Measurements from ENCODE around the gene TRMT2A. TPM values are rescaled to one million over a fixed set of nuclear protein-coding genes. Genes with fewer than 3 reads are reported as not detected.

Gene TRMT2A, protein sequence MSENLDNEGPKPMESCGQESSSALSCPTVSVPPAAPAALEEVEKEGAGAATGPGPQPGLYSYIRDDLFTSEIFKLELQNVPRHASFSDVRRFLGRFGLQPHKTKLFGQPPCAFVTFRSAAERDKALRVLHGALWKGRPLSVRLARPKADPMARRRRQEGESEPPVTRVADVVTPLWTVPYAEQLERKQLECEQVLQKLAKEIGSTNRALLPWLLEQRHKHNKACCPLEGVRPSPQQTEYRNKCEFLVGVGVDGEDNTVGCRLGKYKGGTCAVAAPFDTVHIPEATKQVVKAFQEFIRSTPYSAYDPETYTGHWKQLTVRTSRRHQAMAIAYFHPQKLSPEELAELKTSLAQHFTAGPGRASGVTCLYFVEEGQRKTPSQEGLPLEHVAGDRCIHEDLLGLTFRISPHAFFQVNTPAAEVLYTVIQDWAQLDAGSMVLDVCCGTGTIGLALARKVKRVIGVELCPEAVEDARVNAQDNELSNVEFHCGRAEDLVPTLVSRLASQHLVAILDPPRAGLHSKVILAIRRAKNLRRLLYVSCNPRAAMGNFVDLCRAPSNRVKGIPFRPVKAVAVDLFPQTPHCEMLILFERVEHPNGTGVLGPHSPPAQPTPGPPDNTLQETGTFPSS
- total RNA-seq: 33.0 and 52.9 TPM in 2 replicates

GRCh38 chr22:20116951-20117632 lies at the start of gene TRMT2A:
TSS of gene TRMT2A (minus strand) at chr22:20117226. CDS start at chr22:20116906, 320 bp downstream.

GRCh38 chr22:20150381-20151275 lies 33.6 kb upstream of the TRMT2A start, which contains the start of gene CCDC188:
TSS of gene CCDC188 (minus strand) at chr22:20151055. CDS start at chr22:20150986, 69 bp downstream.

GRCh38 chr22:20131597-20131858 lies 14.5 kb upstream of the TRMT2A start, which contains the start of gene ZDHHC8:
TSS of gene ZDHHC8 (plus strand) at chr22:20131804. CDS start at chr22:20131948, 144 bp downstream.

DNA sequence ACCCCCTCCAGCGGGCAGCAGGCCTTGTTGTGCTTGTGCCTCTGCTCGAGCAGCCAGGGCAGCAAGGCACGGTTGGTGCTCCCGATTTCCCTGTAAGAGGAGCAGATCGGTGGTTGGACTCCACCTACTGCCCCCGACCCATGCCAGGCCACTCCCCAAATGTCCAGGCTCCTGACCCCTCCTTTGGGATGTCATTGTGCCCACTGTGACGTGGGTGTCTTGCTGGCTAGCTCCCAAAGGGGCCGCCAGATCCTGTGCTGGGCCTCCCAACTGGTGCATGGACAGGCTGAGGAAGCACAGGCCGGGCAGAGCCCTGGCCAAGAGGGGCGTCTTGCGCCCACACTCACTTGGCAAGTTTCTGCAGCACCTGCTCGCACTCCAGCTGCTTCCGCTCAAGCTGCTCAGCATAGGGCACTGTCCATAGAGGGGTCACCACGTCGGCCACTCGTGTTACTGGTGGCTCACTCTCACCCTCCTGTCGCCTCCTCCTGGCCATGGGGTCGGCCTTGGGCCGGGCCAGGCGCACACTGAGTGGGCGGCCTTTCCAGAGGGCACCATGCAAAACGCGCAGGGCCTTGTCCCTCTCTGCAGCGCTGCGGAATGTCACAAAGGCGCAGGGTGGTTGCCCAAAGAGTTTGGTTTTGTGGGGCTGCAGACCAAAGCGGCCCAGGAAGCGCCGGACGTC lies 1.2 kb downstream of the TRMT2A start, which contains the start of gene RANBP1:
Gene RANBP1 (plus strand): TSS at position 414 of the 685 bp plus-strand sequence. CDS start 81 bp downstream, at position 495.

GRCh38 chr22:20079745-20080444 lies 37.1 kb downstream of the TRMT2A start, which contains the start of gene DGCR8:
TSS of gene DGCR8 (plus strand) at chr22:20080241. CDS start at chr22:20085964, 5,723 bp downstream.

Other genes with a start within 250 kb of the TRMT2A start
- 259 and 533 TPM in 2 replicates for gene COMT, start 175.5 kb downstream of the TRMT2A start, total RNA-seq
- 70.9 and 110 TPM in 2 replicates for gene TXNRD2, start 175.4 kb downstream of the TRMT2A start, total RNA-seq
- gene ARVCF, start 100.4 kb downstream of the TRMT2A start, total RNA-seq: 78.0 and 187 TPM in 2 replicates
- gene TANGO2, start 96.1 kb downstream of the TRMT2A start, total RNA-seq: 50.7 and 75.1 TPM in 2 replicates
- 23.8 and 51.7 TPM in 2 replicates for gene DGCR8, start 37.0 kb downstream of the TRMT2A start, total RNA-seq
- gene RANBP1, start 1.1 kb downstream of the TRMT2A start, total RNA-seq: 170 and 192 TPM in 2 replicates
- gene ZDHHC8, start 14.6 kb upstream of the TRMT2A start, total RNA-seq: 5.3 and 34.4 TPM in 2 replicates
- gene CCDC188, start 33.8 kb upstream of the TRMT2A start, total RNA-seq: 9.2 and 13.9 TPM in 2 replicates
- gene RTN4R, start 151.1 kb upstream of the TRMT2A start, total RNA-seq: 0.16 and 1.3 TPM in 2 replicates
- 41.9 and 42.3 TPM in 2 replicates for gene DGCR6L, start 202.8 kb upstream of the TRMT2A start, total RNA-seq

Measured in bladder microvascular endothelial cell (primary cell).